ENCODE data around the gene LY6G5B. TPM values are rescaled to one million over a fixed set of nuclear protein-coding genes. Genes with fewer than 3 reads are reported as not detected.

The LY6G5B gene
- total and polyA plus RNA-seq, 4 experiments from 2014 or later: 0.98 to 39.8 (median 39.3) TPM; not detected in 1

DNA sequence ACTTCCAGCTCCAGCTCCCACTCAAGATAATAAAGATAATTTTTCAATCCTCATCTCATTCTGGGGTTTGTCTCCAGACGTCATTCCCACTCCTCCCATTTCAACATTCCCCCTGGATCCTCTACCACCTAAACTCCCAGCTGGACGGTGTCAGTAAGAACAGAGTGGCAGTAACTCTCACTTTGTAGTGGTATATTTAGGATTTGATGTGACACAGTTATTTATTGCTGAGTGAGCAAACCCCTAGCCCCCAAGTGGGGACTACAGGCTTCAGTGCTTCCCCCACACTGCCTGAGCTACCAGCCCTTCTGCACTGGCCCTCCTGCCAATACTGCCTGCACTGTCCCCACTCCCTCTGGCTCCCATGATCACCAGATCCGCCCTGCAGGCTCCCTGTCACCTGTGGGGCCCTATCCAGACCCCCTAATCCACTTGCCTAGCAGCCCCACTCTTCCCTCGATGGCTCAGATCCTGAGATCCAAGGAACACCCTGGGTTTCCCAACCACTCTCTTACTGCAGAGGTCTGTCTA is 11.6 kb upstream of the LY6G5B start:
- POLR2A ChIA-PET (ENCODE audit: partially characterized antibody): interaction anchor here (1.1 kb wide), 1 partner anchor 172 kb away, joined by 4 read pairs; no protein-coding TSS in a partner anchor
- Mint-ChIP-seq H3K4me3 (peak overlapping the region; percentile 45 to 93 (median 70)), H3K36me3 (peaks cover 7 to 40% of the 10 kb centered on the region in 2 donors), H3K27ac (peak overlapping the region; percentile 87 to 94 (median 88)), H3K27me3 (no peaks in the 10 kb centered on the region), H3K9me3 (peaks cover 0 to 2% (median 0%) of the 10 kb centered on the region in 8 donors), H3K4me1 (peaks cover 36 to 78% (median 52%) of the 10 kb centered on the region in 4 donors)
- Histone ChIP-seq H3K4me3 (ENCODE audit: low read length in 2 of 2) (no peak overlapping the region), H3K4me1 (ENCODE audit: insufficient read depth, low read length) (peaks cover 53% of the 10 kb centered on the region), H3K27me3 (ENCODE audit: insufficient read depth, low read length) (no peaks in the 10 kb centered on the region), H3K9me3 (ENCODE audit: control insufficient read depth in 1 of 2, low read length in 2 of 2) (no peaks in the 10 kb centered on the region), H3K36me3 (ENCODE audit: insufficient read depth, low read length) (peaks cover 13% of the 10 kb centered on the region), H3K27ac (ENCODE audit: low read depth, low read length) (peak overlapping the region; percentile 84)
- intact Hi-C loops (cut with micrococcal nuclease): loop anchor here (10.0 kb wide), 1 partner anchor 1187 kb away; the partner anchor contains the start of gene PSMB8
- DNase-seq: no peak
- CTCF ChIA-PET (ENCODE audit: partially characterized antibody): interaction anchor here (1.2 kb wide), 1 partner anchor 172 kb away, joined by 4 read pairs; no protein-coding TSS in a partner anchor

GRCh38 chr6:31658983-31659648 is 10.7 kb upstream of the LY6G5B start:
- H3K36me3 Mint-ChIP-seq: peaks cover 14 to 49% of the 10 kb centered on the region in 2 donors
- POLR2A ChIA-PET (ENCODE audit: partially characterized antibody): interaction anchor here (2.4 to 8.6 kb wide), 2 partner anchors 6 to 44 kb away, joined by 6 to 269 read pairs; partner anchors contain the start of genes ABHD16A, APOM and BAG6
- peaks cover 43 to 81% (median 59%) of the 10 kb centered on the region in 4 donors for H3K4me1 Mint-ChIP-seq
- Histone ChIP-seq H3K4me1 (ENCODE audit: insufficient read depth, low read length) (peaks cover 56% of the 10 kb centered on the region), H3K9me3 (ENCODE audit: control insufficient read depth in 1 of 2, low read length in 2 of 2) (no peaks in the 10 kb centered on the region), H3K27me3 (ENCODE audit: insufficient read depth, low read length) (no peaks in the 10 kb centered on the region), H3K4me3 (ENCODE audit: low read length in 2 of 2) (peak overlapping the region; percentile 30 to 83), H3K27ac (ENCODE audit: low read depth, low read length) (peak overlapping the region; percentile 84), H3K36me3 (ENCODE audit: insufficient read depth, low read length) (peaks cover 13% of the 10 kb centered on the region)
- no peak for DNase-seq
- CTCF ChIA-PET (ENCODE audit: partially characterized antibody): no interaction called here
- intact Hi-C loops (cut with micrococcal nuclease): loop anchor here (10.0 kb wide), 1 partner anchor 1186 kb away; the partner anchor contains the start of gene PSMB8
- peak overlapping the region; percentile 86 to 93 (median 92) for H3K4me3 Mint-ChIP-seq
- H3K27me3 Mint-ChIP-seq: no peaks in the 10 kb centered on the region
- H3K9me3 Mint-ChIP-seq: peaks cover 0 to 2% (median 0%) of the 10 kb centered on the region in 8 donors
- peak overlapping the region; percentile 84 to 95 (median 90) for H3K27ac Mint-ChIP-seq

GRCh38 chr6:31659649-31660380 is 10.0 kb upstream of the LY6G5B start:
- H3K4me1 ChIP-seq (ENCODE audit: insufficient read depth, low read length): peaks cover 61% of the 10 kb centered on the region
- Mint-ChIP-seq H3K4me3 (peak overlapping the region; percentile 86 to 93 (median 92)), H3K36me3 (peaks cover 19 to 56% of the 10 kb centered on the region in 2 donors), H3K4me1 (peaks cover 49 to 88% (median 65%) of the 10 kb centered on the region in 4 donors), H3K27ac (peak overlapping the region; percentile 84 to 95 (median 90)), H3K27me3 (no peaks in the 10 kb centered on the region), H3K9me3 (peaks cover 0 to 2% (median 0%) of the 10 kb centered on the region in 8 donors)
- H3K36me3 ChIP-seq (ENCODE audit: insufficient read depth, low read length): peaks cover 13% of the 10 kb centered on the region
- H3K27me3 ChIP-seq (ENCODE audit: insufficient read depth, low read length): no peaks in the 10 kb centered on the region
- H3K27ac ChIP-seq (ENCODE audit: low read depth, low read length): peak overlapping the region; percentile 84
- ChIA-PET CTCF (ENCODE audit: partially characterized antibody) (no interaction called here), POLR2A (ENCODE audit: partially characterized antibody) (interaction anchor here (0.7 to 8.6 kb wide), 18 partner anchors 6 to 243 kb away, joined by 3 to 269 read pairs (median 4); partner anchors contain the start of genes ABHD16A, APOM, BAG6 and DDX39B)
- intact Hi-C loops (cut with micrococcal nuclease): loop anchor here (1.0 to 10.0 kb wide), 3 partner anchors 8 to 1545 kb away; partner anchors contain the start of genes BAG6, HSD17B8, PSMB8 and RING1
- H3K4me3 ChIP-seq (ENCODE audit: low read length in 2 of 2): peak overlapping the region; percentile 71 to 83
- H3K9me3 ChIP-seq (ENCODE audit: control insufficient read depth in 1 of 2, low read length in 2 of 2): no peaks in the 10 kb centered on the region
- DNase-seq: peak; percentile 13 to 60 (median 32)

- peak within 1 kb of the TSS; percentile 88 to 95 (median 91) for H3K27ac Mint-ChIP-seq
- peaks cover 61% of the 10 kb centered on the region for H3K4me1 ChIP-seq (ENCODE audit: insufficient read depth, low read length)
- H3K4me1 Mint-ChIP-seq: peaks cover 48 to 87% (median 66%) of the 10 kb centered on the region in 4 donors
- peak within 1 kb of the TSS; percentile 71 to 83 for H3K4me3 ChIP-seq (ENCODE audit: low read length in 2 of 2)
- H3K27me3 ChIP-seq (ENCODE audit: insufficient read depth, low read length): no peaks in the 10 kb centered on the region
- peak within 1 kb of the TSS; percentile 84 for H3K27ac ChIP-seq (ENCODE audit: low read depth, low read length)
- peaks cover 13% of the 10 kb centered on the region for H3K36me3 ChIP-seq (ENCODE audit: insufficient read depth, low read length)
- no peaks in the 10 kb centered on the region for H3K27me3 Mint-ChIP-seq
- ChIA-PET POLR2A (ENCODE audit: partially characterized antibody) (interaction anchor here (0.5 to 8.6 kb wide), 28 partner anchors 7 to 1311 kb away, joined by 3 to 269 read pairs (median 4); partner anchors contain the start of genes ABHD16A, APOM, BAG6 and CLIC1), CTCF (ENCODE audit: partially characterized antibody) (interaction anchor here (0.8 kb wide), 1 partner anchor 63 kb away, joined by 3 read pairs; no protein-coding TSS in a partner anchor)
- DNase-seq: peak; percentile 64 to 76 (median 66)
- H3K36me3 Mint-ChIP-seq: peaks cover 18 to 59% of the 10 kb centered on the region in 2 donors
- H3K4me3 Mint-ChIP-seq: peak within 1 kb of the TSS; percentile 86 to 93 (median 92)
- no peaks in the 10 kb centered on the region for H3K9me3 ChIP-seq (ENCODE audit: control insufficient read depth in 1 of 2, low read length in 2 of 2)
- intact Hi-C loops (cut with micrococcal nuclease): loop anchor here (1.0 to 10.0 kb wide), 2 partner anchors 8 to 1544 kb away; partner anchors contain the start of genes BAG6, HSD17B8, RING1 and RXRB
- H3K9me3 Mint-ChIP-seq: peaks cover 0 to 2% (median 0%) of the 10 kb centered on the region in 8 donors
Observed at GRCh38 chr6:31660381-31661261, 9.2 kb upstream of the LY6G5B start, which contains the start of gene C6orf47. TSS of gene C6orf47 (minus strand) at chr6:31660778. CDS start at chr6:31659947, 831 bp downstream.

DNA sequence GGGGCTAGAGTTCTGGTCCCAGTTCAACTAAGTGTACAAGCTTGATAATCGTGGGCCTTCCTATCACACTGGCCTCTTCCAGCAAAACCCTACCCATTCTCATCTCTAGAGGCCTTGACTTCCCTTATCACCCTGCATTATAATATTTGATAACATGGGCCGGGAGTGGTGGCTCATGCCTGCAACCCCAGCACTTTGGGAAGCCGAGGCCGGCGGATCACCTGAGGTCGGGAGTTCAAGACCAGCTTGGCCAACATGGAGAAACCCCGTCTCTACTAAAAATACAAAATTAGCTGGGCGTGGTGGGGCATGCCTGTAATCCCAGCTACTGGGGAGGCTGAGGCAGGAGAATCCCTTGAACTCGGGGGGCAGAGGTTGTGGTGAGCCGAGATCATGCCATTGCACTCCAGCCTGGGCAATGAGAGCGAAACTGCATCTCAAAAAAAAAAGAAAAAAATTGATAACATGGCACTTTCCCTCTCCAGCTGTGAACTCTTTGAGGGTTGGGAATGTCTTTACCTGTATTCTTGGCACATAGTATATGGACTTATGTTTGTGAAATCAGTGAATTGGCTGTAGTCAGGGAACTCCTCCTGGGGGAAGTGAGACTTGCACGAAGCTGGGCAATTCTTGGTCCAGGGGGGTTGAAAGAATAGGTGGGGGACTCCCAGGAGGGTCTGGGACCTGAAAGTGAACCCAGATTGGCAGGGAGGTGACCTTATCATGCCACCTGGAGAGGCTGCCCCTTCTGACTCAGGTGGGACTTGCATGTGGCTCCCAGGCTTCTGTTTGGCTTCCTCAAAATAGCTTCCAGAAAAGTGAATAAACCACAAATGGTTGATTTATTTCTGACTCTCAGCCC is 8.3 kb upstream of the LY6G5B start:
- peaks cover 47 to 86% (median 67%) of the 10 kb centered on the region in 4 donors for H3K4me1 Mint-ChIP-seq
- H3K27me3 Mint-ChIP-seq: no peaks in the 10 kb centered on the region
- intact Hi-C loops (cut with micrococcal nuclease): loop anchor here (10.0 kb wide), 1 partner anchor 1543 kb away; the partner anchor contains the start of genes HSD17B8, RING1, RXRB and SLC39A7
- Histone ChIP-seq H3K36me3 (ENCODE audit: insufficient read depth, low read length) (peaks cover 13% of the 10 kb centered on the region), H3K4me1 (ENCODE audit: insufficient read depth, low read length) (peaks cover 64% of the 10 kb centered on the region), H3K9me3 (ENCODE audit: control insufficient read depth in 1 of 2, low read length in 2 of 2) (no peaks in the 10 kb centered on the region), H3K27me3 (ENCODE audit: insufficient read depth, low read length) (no peaks in the 10 kb centered on the region), H3K4me3 (ENCODE audit: low read length in 2 of 2) (peak overlapping the region in 1 of 2 donors; percentile 83), H3K27ac (ENCODE audit: low read depth, low read length) (peak overlapping the region; percentile 84)
- peaks cover 0 to 2% (median 0%) of the 10 kb centered on the region in 8 donors for H3K9me3 Mint-ChIP-seq
- H3K4me3 Mint-ChIP-seq: peak overlapping the region; percentile 86 to 93 (median 92)
- no peak for DNase-seq
- peak overlapping the region; percentile 84 to 93 (median 89) for H3K27ac Mint-ChIP-seq
- H3K36me3 Mint-ChIP-seq: peaks cover 17 to 58% of the 10 kb centered on the region in 2 donors
- CTCF ChIA-PET (ENCODE audit: partially characterized antibody): no interaction called here
- POLR2A ChIA-PET (ENCODE audit: partially characterized antibody): interaction anchor here (0.5 to 8.6 kb wide), 28 partner anchors 8 to 1310 kb away, joined by 3 to 269 read pairs (median 4); partner anchors contain the start of genes ABHD16A, APOM, BAG6 and CLIC1
